GM19023 (cell line): ENCODE data around the gene RRBP1.

ENCODE experiments used
- ATAC-seq: cut with Tn5 transposase; IDR thresholded peaks from one replicate; pipeline ENCODE4 v1.9.1; 2021; ENCODE audit warnings: mild to moderate bottlenecking, moderate library complexity; ENCODE audit not compliant: unreplicated experiment

Gene RRBP1

DNA sequence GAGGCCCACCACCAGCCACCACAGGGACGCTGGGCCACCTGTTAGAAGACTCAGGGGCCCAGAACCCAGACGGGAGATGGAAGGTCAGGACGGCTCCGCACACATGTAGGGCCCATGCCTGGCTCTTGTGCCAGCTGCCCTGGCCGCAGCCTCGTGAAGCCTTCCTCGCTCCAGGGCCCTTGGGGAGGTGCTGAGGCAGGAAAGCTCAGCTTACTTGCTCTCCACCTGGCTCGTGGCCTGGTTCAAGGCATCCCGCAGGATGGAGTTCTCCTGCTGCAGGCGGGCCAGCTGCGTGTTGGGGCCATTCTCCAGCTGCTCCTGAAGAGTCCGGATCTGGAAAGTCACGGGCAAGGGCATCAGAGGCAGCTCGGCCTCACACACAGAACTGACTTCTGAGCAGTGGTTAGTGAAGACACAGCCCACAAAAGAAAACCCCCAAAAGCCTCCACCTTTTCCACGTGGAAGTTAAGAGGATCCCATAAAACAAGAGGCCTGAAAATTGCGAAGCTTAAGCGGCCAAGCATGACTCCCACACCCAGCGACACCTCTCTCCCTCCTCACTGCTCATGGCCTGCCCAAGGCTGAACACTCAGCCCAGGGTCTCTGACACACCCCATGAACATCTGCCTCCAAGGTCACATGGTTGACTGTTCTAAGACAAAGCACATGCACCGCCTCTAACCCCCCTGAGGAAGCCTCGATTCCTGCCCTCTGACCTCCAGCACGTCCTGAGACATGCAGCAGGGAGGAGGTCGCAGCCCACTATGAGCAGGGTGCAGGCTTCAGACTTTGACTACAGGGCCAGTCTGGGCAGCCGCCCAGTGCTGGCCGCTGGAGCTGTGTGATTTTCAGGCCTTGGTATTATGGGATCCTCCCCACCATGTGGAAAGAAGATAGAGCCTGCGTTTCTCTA, 46.5 kb downstream of the RRBP1 start:
- ATAC-seq, result no peak

DNA sequence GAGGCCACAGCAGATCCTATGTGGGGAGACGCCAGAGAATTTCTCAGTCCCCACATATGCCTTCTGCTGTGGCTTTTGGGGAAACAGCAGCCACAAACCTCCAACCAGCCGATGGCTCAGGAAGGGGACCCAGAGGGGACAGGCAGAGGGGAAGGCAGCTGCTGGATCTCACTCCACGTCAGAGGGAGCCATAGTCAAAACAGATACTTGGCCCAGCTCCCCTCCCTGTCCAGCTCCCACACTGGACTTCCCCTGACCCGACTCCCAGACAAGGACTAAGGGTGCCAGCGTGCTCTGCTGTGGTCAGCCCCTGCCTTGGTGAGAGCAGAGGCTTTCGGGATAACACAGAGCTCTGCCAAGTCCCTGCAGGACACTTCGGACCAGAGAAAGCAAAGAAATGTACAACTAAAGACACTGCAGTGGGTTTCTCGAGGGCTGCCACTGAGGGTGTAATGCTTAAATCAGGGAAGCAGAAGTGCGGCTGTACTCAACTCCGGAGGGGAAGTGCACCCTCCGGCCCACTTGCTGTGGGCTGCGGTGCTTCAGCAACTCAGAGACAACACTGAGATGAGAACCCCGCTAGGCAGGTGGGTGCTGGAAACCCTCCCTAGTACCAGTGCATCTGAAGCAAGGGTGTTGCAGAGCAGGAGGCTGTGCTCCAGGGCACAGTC, 47.2 kb downstream of the RRBP1 start:
- no peak for ATAC-seq

GRCh38 chr20:17633850-17634500, 48.1 kb downstream of the RRBP1 start:
- no peak for ATAC-seq

GRCh38 chr20:17633221-17633849, 48.7 kb downstream of the RRBP1 start:
- no peak for ATAC-seq

DNA sequence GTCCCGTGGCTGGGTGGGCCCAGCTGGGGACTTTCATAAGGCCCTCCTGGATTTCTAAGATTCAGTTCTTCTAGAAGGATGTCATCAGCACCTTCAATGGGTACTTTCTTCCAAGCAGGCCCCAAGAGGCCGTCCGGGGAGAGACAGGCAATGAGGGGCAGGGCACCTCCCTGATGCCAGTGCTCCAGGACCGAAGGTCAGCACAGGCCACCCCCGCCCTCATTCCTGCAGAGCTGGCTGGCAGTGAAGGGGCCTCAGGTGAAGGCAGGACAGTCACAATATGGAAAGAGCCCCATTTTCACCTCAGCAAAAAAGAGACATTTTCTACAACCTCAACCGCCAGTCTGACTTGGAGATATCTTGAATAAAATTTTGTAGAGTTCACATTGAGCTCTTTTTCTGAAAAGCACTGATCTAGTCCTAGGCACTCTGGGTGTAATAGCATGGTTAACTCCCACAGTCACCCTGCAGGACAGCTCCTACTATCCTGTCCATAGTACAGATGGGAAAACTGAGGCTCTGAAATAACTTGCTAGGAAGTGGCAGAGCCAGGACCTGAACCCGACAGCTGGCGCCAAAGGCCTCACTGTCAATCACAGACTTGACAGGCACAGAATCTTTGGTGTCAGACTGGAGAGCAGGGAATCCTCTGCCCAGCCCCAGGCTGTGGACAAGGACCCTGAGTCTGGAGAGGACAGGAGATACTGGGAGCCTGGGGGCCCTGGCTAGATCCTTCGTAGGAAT, 50.3 kb downstream of the RRBP1 start:
- no peak for ATAC-seq

DNA sequence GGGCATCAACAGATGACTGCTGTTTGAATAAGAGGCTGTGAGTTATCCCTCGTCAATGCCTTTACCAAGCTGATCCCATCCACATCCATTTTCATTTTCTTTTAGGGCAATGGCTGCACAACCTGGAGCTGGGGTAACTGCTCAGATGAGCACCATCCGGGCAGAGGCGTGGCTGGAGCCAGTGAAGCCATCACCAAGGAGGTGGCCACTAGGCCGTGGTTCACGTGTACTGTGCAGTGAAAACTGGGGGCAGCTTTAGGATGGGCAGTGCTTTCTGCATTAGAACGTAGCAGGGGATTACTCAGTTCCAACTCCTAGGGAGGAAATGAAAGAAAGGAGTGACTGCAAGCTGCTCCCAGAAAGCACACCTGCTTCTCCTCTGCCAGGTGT, 51.2 kb downstream of the RRBP1 start:
- no peak for ATAC-seq

DNA sequence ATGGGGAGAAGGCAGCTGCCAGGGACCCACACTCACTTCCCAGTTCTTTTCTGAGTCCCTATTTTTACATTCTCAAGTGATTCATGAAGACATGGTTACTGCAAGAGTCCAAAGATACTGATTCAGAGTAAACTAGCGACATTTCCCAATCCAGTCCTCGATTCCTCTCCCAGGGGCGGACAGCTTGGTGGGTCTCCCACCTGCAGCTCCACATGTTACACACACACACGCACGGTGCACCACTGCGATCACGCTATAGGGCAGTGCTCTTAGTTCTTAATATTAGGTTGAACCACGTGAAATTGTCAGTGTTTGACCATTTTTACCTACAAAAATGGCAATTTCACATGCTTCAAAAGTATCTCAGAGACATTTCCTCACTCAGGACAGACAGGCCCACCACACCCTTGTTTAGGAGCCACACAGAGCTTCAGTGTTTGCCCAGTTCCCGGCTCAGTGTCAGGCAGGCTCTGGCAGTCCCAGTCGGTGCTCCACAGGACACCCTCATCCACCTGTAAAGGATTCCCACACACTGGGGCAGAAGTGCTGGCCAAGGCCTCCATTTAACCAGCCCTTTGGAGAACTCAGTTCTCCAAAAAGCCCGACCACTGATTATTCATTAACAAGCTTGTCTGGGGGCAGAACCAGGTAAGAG, 51.8 kb downstream of the RRBP1 start:
- ATAC-seq, result no peak

DNA sequence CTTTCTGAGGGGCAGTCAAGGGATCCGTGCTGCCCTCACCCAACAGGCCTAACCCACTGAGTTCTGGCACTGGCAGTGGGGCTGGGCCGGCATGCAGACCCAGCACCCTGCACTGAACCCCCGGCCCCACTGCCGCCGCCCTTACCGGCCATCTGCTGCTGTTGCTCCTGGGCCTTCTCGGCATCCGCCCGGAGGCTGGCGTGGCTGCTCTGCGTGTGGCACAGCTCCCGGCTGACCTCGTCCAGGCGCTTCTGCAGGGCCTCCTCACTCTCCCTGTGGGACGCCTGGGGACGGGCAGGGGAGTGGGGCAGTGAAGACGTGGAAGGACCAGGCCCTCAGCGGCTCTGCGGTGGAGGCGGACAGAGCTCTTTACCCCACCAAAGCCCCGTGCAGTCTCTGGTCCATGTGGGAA, 52.4 kb downstream of the RRBP1 start:
- ATAC-seq, result no peak

GRCh38 chr20:17629025-17629424, 53.0 kb downstream of the RRBP1 start:
- ATAC-seq, result no peak

- no peak for ATAC-seq
These were observed 53.8 kb downstream of the RRBP1 start for GRCh38 chr20:17628101-17628841.

DNA sequence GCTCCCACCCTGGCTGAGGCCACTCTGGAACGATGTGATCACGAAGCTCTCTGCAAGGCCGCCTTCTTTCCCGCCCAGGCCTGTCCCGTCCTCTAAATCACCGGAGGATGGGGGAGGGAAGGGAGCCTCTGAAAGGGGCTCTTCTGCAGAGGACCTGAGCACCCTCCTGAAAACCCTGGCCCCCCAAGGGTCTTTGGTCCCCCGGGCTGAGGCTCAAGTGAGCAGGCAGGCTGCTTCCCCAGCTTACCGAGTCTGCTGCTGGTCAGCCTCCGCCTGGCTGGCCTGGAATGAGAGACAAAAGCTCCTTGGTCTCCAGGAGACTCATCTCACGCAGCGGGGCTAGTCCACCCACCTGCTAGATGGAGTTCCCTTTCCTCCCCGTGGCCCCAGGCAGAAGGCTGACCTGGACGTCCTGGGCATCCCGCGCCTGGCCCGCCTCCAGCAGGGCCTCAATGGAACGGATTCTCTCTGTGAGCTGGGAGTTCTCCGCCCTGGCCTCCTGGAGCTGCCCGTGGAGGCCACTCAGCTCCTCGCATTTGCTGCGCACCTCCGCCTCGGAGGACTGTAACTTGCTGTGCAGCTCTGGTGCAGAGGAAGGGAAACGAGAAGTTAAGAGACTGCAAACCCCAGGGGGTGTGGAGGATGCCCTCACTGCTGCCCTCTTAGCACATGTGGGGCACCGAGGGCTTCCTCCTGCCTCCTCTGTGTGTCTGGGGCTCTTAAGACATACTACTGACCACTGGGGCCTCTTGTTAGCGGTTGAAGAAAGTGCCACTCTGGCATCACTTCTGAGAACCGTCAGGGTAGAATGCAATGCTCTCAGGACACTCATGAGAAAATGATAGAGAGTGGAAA, 54.7 kb downstream of the RRBP1 start:
- no peak for ATAC-seq

- ATAC-seq, result no peak
These were observed 55.6 kb downstream of the RRBP1 start for GRCh38 chr20:17626217-17627007.

- no peak for ATAC-seq
These were observed 56.6 kb downstream of the RRBP1 start for GRCh38 chr20:17625246-17626051.

- ATAC-seq, result no peak
These were observed 57.3 kb downstream of the RRBP1 start for GRCh38 chr20:17624551-17625245.

GRCh38 chr20:17624070-17624469, 58.0 kb downstream of the RRBP1 start:
- ATAC-seq, result no peak

GRCh38 chr20:17622851-17623508, 59.1 kb downstream of the RRBP1 start:
- ATAC-seq, result no peak
